Inflammatory macrophage treated with lipopolysaccharide for 1 hour (primary cell): Measurements from ENCODE around the gene RGS6.

Experiments
- DNase-seq, 2 donors: peaks; one replicate each; pipeline ENCODE4 v3.0.0-alpha.2; 2020 to 2022

Gene RGS6

GRCh38 chr14:72017290-72017689 is 85.1 kb downstream of the RGS6 start:
- DNase-seq: no peak

- DNase-seq: no peak
Measured at GRCh38 chr14:72023128-72024042, 91.2 kb downstream of the RGS6 start.

- peak; percentile 52 to 68 for DNase-seq
Measured at GRCh38 chr14:72024043-72024407, 91.8 kb downstream of the RGS6 start.

- DNase-seq: no peak
Measured at GRCh38 chr14:72024504-72024903, 92.3 kb downstream of the RGS6 start.

- DNase-seq: no peak
Measured at GRCh38 chr14:72026536-72026935, 94.3 kb downstream of the RGS6 start.

GRCh38 chr14:72027061-72027460 is 94.8 kb downstream of the RGS6 start:
- DNase-seq: no peak

- DNase-seq: no peak
Measured at GRCh38 chr14:72033365-72033764, 101.1 kb downstream of the RGS6 start.

- no peak for DNase-seq
Measured at GRCh38 chr14:72040528-72040927, 108.3 kb downstream of the RGS6 start.

GRCh38 chr14:72045271-72045670 is 113.0 kb downstream of the RGS6 start:
- no peak for DNase-seq

GRCh38 chr14:72045885-72046284 is 113.7 kb downstream of the RGS6 start:
- no peak for DNase-seq

GRCh38 chr14:72049462-72049861 is 117.2 kb downstream of the RGS6 start:
- peak in 1 of 2 donors; percentile 5 for DNase-seq

- DNase-seq: no peak
Measured at GRCh38 chr14:72052356-72052755, 120.1 kb downstream of the RGS6 start.

- DNase-seq: no peak
Measured at GRCh38 chr14:72053651-72054050, 121.4 kb downstream of the RGS6 start.

- peak in 1 of 2 donors; percentile 9 for DNase-seq
Measured at GRCh38 chr14:72054911-72055310, 122.7 kb downstream of the RGS6 start.

- DNase-seq: no peak
Measured at GRCh38 chr14:72057701-72058285, 125.6 kb downstream of the RGS6 start.

GRCh38 chr14:72060460-72060859 is 128.2 kb downstream of the RGS6 start:
- no peak for DNase-seq

- DNase-seq: no peak
Measured at GRCh38 chr14:72060917-72061316, 128.7 kb downstream of the RGS6 start.

GRCh38 chr14:72061718-72062117 is 129.5 kb downstream of the RGS6 start:
- no peak for DNase-seq

- no peak for DNase-seq
Measured at GRCh38 chr14:72063761-72064282, 131.6 kb downstream of the RGS6 start.

- DNase-seq: no peak
Measured at GRCh38 chr14:72064501-72064900, 132.3 kb downstream of the RGS6 start.

- no peak for DNase-seq
Measured at GRCh38 chr14:72070458-72070857, 138.2 kb downstream of the RGS6 start.

GRCh38 chr14:72075649-72076334 is 143.6 kb downstream of the RGS6 start:
- DNase-seq: no peak

GRCh38 chr14:72081137-72081536 is 148.9 kb downstream of the RGS6 start:
- DNase-seq: no peak

- DNase-seq: no peak
Measured at GRCh38 chr14:72084935-72085334, 152.7 kb downstream of the RGS6 start.
